Measurements from ENCODE around the gene RASGRP3.

GRCh38 chr2:33570681-33571080 is 94.2 kb downstream of the RASGRP3 start:
- TF ChIP-seq POLR2A (IDR thresholded peaks at IDR 0.05): no peak
- no peak for TF ChIP-seq CTCF (IDR thresholded peaks at IDR 0.05)
